Activated T-helper 1 cell treated with anti-CD3 and anti-CD28 coated beads, Interleukin-12 subunit alpha, Interleukin-12 subunit beta, Interleukin-2, Interleukin-4 antibody, amounts not matched to agents 30 ng/mL and 10 ng/mL and 1 ng/mL, durations not matched to agents 14 hours and 24 hours and 36 hours (primary cell): ENCODE measurements around the gene FGB. TPM values are rescaled to one million over a fixed set of nuclear protein-coding genes. Genes with fewer than 3 reads are reported as not detected.
A peak's percentile ranks its signal among the peaks of the same experiment; 100 is the strongest.

ENCODE experiments used
- DNase-seq: peaks from one replicate; pipeline ENCODE4 v3.0.0; 2021; ENCODE audit warnings: low spot score
- H3K27ac Mint-ChIP-seq: one replicate; pipeline ENCODE4 v1.8.0; 2021; ENCODE audit warnings: mild to moderate bottlenecking, mixed read lengths
- H3K27me3 Mint-ChIP-seq: one replicate; pipeline ENCODE4 v1.8.0; 2022; ENCODE audit warnings: mild to moderate bottlenecking, moderate library complexity, mixed read lengths; ENCODE audit not compliant: insufficient read depth
- H3K36me3 Mint-ChIP-seq: one replicate; pipeline ENCODE4 v1.8.0; 2021; ENCODE audit warnings: low read depth, mixed read lengths
- H3K4me1 Mint-ChIP-seq: one replicate; pipeline ENCODE4 v1.8.0; 2021; ENCODE audit warnings: low read depth, mixed read lengths
- H3K4me3 Mint-ChIP-seq: one replicate; pipeline ENCODE4 v1.8.0; 2021; ENCODE audit warnings: mild to moderate bottlenecking, moderate library complexity, mixed read lengths
- H3K9me3 Mint-ChIP-seq: one replicate; pipeline ENCODE4 v1.8.0; 2021; ENCODE audit warnings: mixed read lengths
- intact Hi-C: fragments of 100-400 bp; cut with micrococcal nuclease; formaldehyde crosslinking; loops from one replicate; pipeline ENCODE4 v1.15.1; 2024
- total RNA-seq: library from RNA; stranded (reverse); gene quantifications from 2 replicates; pipeline ENCODE4 v1.2.3, GENCODE V29; 2022

FGB gene
- total RNA-seq, 1 donor from 2014 or later, result not detected

DNA sequence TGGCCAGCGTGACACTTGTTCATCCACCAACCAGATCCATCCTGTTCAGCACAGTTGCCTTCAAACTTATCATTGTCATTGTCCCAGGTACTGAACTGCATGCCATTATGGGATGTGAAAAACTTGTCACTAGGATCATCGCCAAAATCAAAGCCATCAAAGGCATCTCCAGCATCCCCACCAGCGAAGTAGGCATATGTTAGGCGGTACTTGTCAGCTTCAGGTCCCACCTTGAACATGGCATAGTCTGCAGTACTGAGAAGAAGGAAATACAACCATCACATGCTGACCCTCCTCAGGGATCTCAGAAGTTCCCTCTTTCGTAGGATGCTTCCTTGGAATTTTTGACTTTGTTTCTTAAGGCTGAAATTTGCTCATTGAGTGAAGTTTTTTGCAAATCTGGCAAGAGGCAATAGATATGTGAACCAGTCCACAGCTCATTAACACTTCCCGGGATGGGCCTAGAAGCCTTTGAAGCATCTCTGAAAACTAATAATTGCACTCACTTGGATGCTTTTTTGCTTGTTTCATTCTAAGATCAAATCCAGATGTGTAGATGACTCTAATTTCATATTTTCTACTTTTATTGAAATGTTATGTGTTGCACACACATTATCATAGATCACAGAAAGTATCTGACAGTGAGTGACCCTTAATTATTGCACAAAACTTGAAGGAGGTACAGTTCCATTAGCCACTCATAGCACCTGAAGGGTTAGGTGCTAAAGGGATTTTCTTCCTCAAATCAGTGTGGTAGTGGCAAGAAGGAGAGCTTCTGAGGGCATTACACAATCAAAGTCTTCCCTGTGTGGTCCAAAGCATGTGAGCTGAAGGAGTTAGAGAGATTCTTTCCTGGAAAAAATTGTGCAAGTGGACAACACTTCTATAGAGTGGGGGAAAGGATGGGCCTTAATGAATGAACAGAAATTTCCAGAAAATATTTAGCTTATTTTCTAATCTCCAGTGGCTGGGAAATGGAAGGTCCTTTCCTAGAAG lies 44.2 kb downstream of the FGB start:
- Mint-ChIP-seq H3K4me3 (no peak overlapping the region), H3K27ac (no peak overlapping the region), H3K27me3 (peaks cover 21% of the 10 kb centered on the region), H3K9me3 (no peaks in the 10 kb centered on the region), H3K4me1 (no peaks in the 10 kb centered on the region), H3K36me3 (no peaks in the 10 kb centered on the region)
- intact Hi-C loops, result no loop called here
- DNase-seq, result no peak

GRCh38 chr4:154608361-154609252 lies 45.8 kb downstream of the FGB start:
- Mint-ChIP-seq H3K27ac (no peak overlapping the region), H3K9me3 (no peaks in the 10 kb centered on the region), H3K27me3 (peaks cover 19% of the 10 kb centered on the region), H3K4me1 (no peaks in the 10 kb centered on the region), H3K4me3 (no peak overlapping the region), H3K36me3 (no peaks in the 10 kb centered on the region)
- DNase-seq, result no peak
- intact Hi-C loops, result no loop called here

GRCh38 chr4:154609532-154609931 lies 46.7 kb downstream of the FGB start:
- H3K27ac Mint-ChIP-seq, result no peak overlapping the region

GRCh38 chr4:154610582-154610981 lies 47.8 kb downstream of the FGB start:
- peaks cover 22% of the 10 kb centered on the region for H3K27me3 Mint-ChIP-seq
- H3K4me3 Mint-ChIP-seq, result no peak overlapping the region
- H3K4me1 Mint-ChIP-seq, result no peaks in the 10 kb centered on the region
- H3K9me3 Mint-ChIP-seq, result no peaks in the 10 kb centered on the region
- intact Hi-C loops, result no loop called here
- no peak for DNase-seq
- no peak overlapping the region for H3K27ac Mint-ChIP-seq
- H3K36me3 Mint-ChIP-seq, result no peaks in the 10 kb centered on the region

More at GRCh38 chr4:154609532-154609931, 46.7 kb downstream of the FGB start:
- H3K4me1 Mint-ChIP-seq, result no peaks in the 10 kb centered on the region
- H3K36me3 Mint-ChIP-seq, result no peaks in the 10 kb centered on the region
- H3K27me3 Mint-ChIP-seq, result peaks cover 22% of the 10 kb centered on the region
- no peak overlapping the region for H3K4me3 Mint-ChIP-seq
- DNase-seq, result no peak
- intact Hi-C loops, result no loop called here
- no peaks in the 10 kb centered on the region for H3K9me3 Mint-ChIP-seq

DNA sequence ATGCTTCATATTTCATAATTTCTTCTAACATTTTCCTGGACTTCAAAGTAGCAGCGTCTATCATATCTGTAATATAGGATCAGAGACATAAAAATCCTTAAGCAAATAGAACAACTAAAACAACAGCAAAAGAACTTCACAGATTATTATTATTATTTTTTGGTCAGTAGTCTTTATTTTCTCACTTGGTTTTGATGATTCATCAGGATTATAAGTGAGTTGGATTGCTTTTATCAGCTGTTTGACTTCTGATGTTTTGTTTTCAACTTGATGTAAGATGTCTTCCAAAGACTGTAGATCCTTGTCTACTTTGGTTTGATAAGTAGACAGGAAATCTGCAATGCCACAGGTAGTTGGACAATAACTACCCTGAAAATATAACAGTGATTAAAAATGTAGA lies 49.0 kb downstream of the FGB start:
- intact Hi-C loops, result no loop called here
- no peak overlapping the region for H3K27ac Mint-ChIP-seq
- DNase-seq, result no peak

GRCh38 chr4:154612472-154613414 lies 49.9 kb downstream of the FGB start, which contains the start of gene FGG:
Gene FGG, minus strand, starts transcription at chr4:154612656. Its CDS starts 47 bp downstream, at chr4:154612609.
- Mint-ChIP-seq H3K9me3 (peaks cover 4% of the 10 kb centered on the region), H3K4me1 (peaks cover 13% of the 10 kb centered on the region), H3K27me3 (peaks cover 20% of the 10 kb centered on the region), H3K27ac (no peak within 1 kb of the TSS), H3K36me3 (no peaks in the 10 kb centered on the region), H3K4me3 (no peak within 1 kb of the TSS)
- no peak for DNase-seq
- intact Hi-C loops, result no loop called here

More for the DNA sequence above, 49.0 kb downstream of the FGB start:
- Mint-ChIP-seq H3K4me1 (peaks cover 8% of the 10 kb centered on the region), H3K27me3 (peaks cover 20% of the 10 kb centered on the region), H3K4me3 (no peak overlapping the region), H3K36me3 (no peaks in the 10 kb centered on the region), H3K9me3 (no peaks in the 10 kb centered on the region)

DNA sequence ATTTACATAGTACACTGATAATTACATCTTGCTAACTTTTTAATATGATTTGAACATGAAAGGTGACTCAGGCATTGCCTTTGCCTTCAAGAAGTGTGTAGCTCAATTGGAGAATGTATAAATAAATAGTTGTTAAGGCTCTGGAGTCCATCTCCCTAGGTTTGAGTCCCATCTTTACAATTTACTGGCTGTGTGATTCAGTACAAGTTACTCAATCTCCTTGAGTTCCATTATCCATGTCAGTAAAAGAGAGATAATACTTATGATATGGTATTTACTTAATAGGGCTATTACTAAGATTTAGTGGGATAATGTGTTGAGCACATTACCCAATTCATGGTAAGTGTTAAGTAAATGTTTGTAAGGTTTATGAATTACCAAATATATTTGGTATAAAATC lies 51.5 kb downstream of the FGB start:
- intact Hi-C loops, result no loop called here
- Mint-ChIP-seq H3K27ac (no peak overlapping the region), H3K4me3 (no peak overlapping the region), H3K9me3 (peaks cover 4% of the 10 kb centered on the region), H3K27me3 (peaks cover 13% of the 10 kb centered on the region), H3K4me1 (peaks cover 13% of the 10 kb centered on the region), H3K36me3 (no peaks in the 10 kb centered on the region)
- DNase-seq, result no peak

DNA sequence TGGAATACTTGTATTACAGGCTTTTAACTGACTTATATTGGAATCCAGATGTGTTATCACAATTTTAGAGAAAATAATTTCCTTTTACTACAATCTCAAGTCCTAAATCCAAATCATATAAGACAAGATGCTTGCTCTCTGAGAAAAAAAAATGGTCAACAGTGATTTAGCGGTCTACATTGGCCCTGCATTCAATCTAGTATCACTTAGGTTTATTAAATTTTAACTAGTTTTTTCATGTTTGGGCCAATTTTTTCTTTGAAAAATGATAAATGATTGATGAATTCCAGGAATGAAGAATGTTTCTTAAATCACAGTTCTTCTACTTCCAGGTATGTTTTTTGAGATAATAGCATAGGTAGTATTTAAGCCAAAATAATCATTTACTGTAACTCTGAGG lies 52.4 kb downstream of the FGB start:
- no peak for DNase-seq
- peaks cover 4% of the 10 kb centered on the region for H3K9me3 Mint-ChIP-seq
- H3K4me3 Mint-ChIP-seq, result no peak overlapping the region
- intact Hi-C loops, result no loop called here
- no peak overlapping the region for H3K27ac Mint-ChIP-seq
- peaks cover 13% of the 10 kb centered on the region for H3K27me3 Mint-ChIP-seq
- peaks cover 13% of the 10 kb centered on the region for H3K4me1 Mint-ChIP-seq
- no peaks in the 10 kb centered on the region for H3K36me3 Mint-ChIP-seq

DNA sequence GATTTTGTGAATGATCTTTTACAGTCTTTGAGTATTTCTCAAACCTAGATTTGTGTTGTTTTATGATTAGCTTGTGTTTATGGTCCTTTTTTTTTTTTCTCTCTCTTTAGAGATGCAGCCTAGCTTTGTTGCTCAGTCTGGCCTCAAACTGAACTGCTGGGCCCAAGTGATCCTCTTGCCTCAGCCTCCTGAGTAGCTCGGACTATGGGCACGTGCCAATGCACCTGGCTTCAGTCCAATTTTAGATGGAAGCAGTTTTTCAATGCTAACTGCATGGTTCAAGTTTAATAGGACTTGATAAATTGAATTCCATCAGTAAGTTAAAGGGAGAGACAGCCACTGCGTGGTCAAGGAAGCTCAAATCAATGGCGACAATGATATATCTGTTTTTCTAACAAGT lies 53.5 kb downstream of the FGB start:
- peaks cover 13% of the 10 kb centered on the region for H3K4me1 Mint-ChIP-seq
- intact Hi-C loops, result no loop called here
- peaks cover 4% of the 10 kb centered on the region for H3K9me3 Mint-ChIP-seq
- no peak overlapping the region for H3K27ac Mint-ChIP-seq
- DNase-seq, result no peak
- no peak overlapping the region for H3K4me3 Mint-ChIP-seq
- no peaks in the 10 kb centered on the region for H3K36me3 Mint-ChIP-seq
- H3K27me3 Mint-ChIP-seq, result peaks cover 8% of the 10 kb centered on the region

- no peaks in the 10 kb centered on the region for H3K36me3 Mint-ChIP-seq
- peaks cover 13% of the 10 kb centered on the region for H3K4me1 Mint-ChIP-seq
- H3K4me3 Mint-ChIP-seq, result no peak overlapping the region
- no peak for DNase-seq
- H3K27me3 Mint-ChIP-seq, result peaks cover 13% of the 10 kb centered on the region
- peaks cover 4% of the 10 kb centered on the region for H3K9me3 Mint-ChIP-seq
- intact Hi-C loops, result no loop called here
- peak overlapping the region; percentile 45 for H3K27ac Mint-ChIP-seq
These were observed 53.9 kb downstream of the FGB start for GRCh38 chr4:154616731-154617130.

DNA sequence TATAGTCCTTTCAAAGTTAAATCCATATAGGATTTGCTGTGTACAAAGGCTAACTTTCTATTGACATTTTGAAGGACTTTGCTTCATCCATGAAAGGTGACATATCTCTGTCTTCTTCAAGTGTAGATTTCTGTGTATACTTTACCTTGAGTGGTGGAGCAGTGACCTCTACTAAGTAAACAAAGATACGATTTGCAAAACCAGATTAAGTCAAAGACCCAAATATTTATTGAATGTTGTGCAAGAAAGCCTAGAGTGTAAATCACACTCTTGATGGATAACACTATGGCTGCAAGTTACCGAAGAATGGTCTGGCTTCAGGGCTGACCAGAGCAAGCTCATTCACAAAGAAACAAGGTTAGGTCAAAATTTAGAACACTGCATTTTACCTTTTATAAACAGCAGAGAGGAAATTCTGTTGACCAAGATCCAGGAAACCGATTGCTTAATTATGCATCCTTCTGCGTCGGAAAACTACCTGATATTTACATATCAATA lies 55.1 kb downstream of the FGB start:
- H3K27me3 Mint-ChIP-seq, result peaks cover 11% of the 10 kb centered on the region

More for the DNA sequence above, 55.1 kb downstream of the FGB start:
- Mint-ChIP-seq H3K4me1 (peaks cover 13% of the 10 kb centered on the region), H3K27ac (no peak overlapping the region), H3K4me3 (no peak overlapping the region), H3K9me3 (peaks cover 4% of the 10 kb centered on the region), H3K36me3 (no peaks in the 10 kb centered on the region)
- intact Hi-C loops, result loop anchor here (1.0 kb wide), 2 partner anchors 59 to 66 kb away; no protein-coding TSS in a partner anchor
- DNase-seq, result no peak
